ENCODE measurements around the gene MORC4. TPM values are rescaled to one million over a fixed set of nuclear protein-coding genes. Genes with fewer than 3 reads are reported as not detected.

MORC4 gene
- total RNA-seq, 1 donor = 38.4 TPM

GRCh38 chrX:106899841-106900240, 100.2 kb downstream of the MORC4 start:
- H3K4me3 ChIP-seq (ENCODE audit: low read depth, low read length) = no peak overlapping the region
- no peak for TF ChIP-seq CTCF (IDR thresholded peaks at IDR 0.05; ENCODE audit: insufficient read depth, low read length)
- no peak for DNase-seq (ENCODE audit: low read depth)

GRCh38 chrX:106899276-106899675, 100.7 kb downstream of the MORC4 start:
- no peak overlapping the region for H3K4me3 ChIP-seq (ENCODE audit: low read depth, low read length)
- peak; percentile 18 for DNase-seq (ENCODE audit: low read depth)
- TF ChIP-seq CTCF (IDR thresholded peaks at IDR 0.05; ENCODE audit: insufficient read depth, low read length) = no peak

- H3K4me3 ChIP-seq (ENCODE audit: low read depth, low read length) = no peak overlapping the region
- DNase-seq (ENCODE audit: low read depth) = peak; percentile 59
- peak; percentile 27 for TF ChIP-seq CTCF (IDR thresholded peaks at IDR 0.05; ENCODE audit: insufficient read depth, low read length)
These were observed 101.5 kb downstream of the MORC4 start for GRCh38 chrX:106898462-106898861.

GRCh38 chrX:106897259-106897658, 102.8 kb downstream of the MORC4 start:
- H3K4me3 ChIP-seq (ENCODE audit: low read depth, low read length) = no peak overlapping the region
- no peak for TF ChIP-seq CTCF (IDR thresholded peaks at IDR 0.05; ENCODE audit: insufficient read depth, low read length)
- DNase-seq (ENCODE audit: low read depth) = peak; percentile 73

GRCh38 chrX:106894978-106895452, 105.0 kb downstream of the MORC4 start:
- no peak overlapping the region for H3K4me3 ChIP-seq (ENCODE audit: low read depth, low read length)
- no peak for TF ChIP-seq CTCF (IDR thresholded peaks at IDR 0.05; ENCODE audit: insufficient read depth, low read length)
- DNase-seq (ENCODE audit: low read depth) = peak; percentile 71

- TF ChIP-seq CTCF (IDR thresholded peaks at IDR 0.05; ENCODE audit: insufficient read depth, low read length) = peak; percentile 94
- DNase-seq (ENCODE audit: low read depth) = peak; percentile 81
- H3K4me3 ChIP-seq (ENCODE audit: low read depth, low read length) = no peak overlapping the region
These were observed 105.6 kb downstream of the MORC4 start for GRCh38 chrX:106894392-106894909.
